HUES64 (cell line): Measurements from ENCODE around the gene TMPRSS12.
"Not testable (repeated sequence)": the region's sequence is repeated elsewhere in the genome, so short reads cannot be mapped to it uniquely, and the experiment has no call there.

Experiments used
- H3K27ac ChIP-seq: 2 replicates; pipeline ENCODE4 v1.7.0; 2013; ENCODE audit warnings: low read depth, low read length, inconsistent platforms
- H3K27me3 ChIP-seq: 2 replicates; pipeline ENCODE4 v1.6.1; 2013; ENCODE audit warnings: mild to moderate bottlenecking, low read length; ENCODE audit not compliant: insufficient read depth
- H3K36me3 ChIP-seq: 2 replicates; pipeline ENCODE4 v1.6.1; 2013; ENCODE audit warnings: mild to moderate bottlenecking, low read length; ENCODE audit not compliant: insufficient read depth
- H3K4me1 ChIP-seq: 2 replicates; pipeline ENCODE4 v1.6.1; 2013; ENCODE audit warnings: mild to moderate bottlenecking, low read length, moderate library complexity; ENCODE audit not compliant: insufficient read depth
- H3K4me3 ChIP-seq: 2 replicates; pipeline ENCODE4 v1.5.1; 2013; ENCODE audit warnings: mild to moderate bottlenecking, low read length, moderate library complexity
- H3K9ac ChIP-seq: 2 replicates; pipeline ENCODE4 v1.6.1; 2013; ENCODE audit warnings: mild to moderate bottlenecking, low read depth, low read length
- H3K9me3 ChIP-seq: 2 replicates; pipeline ENCODE4 v1.6.1; 2013; ENCODE audit warnings: low read depth, low read length; ENCODE audit not compliant: insufficient read depth
- WGBS: fragments of 150-250, 120-280 bp; methylation state at CpG from one replicate; pipeline ENCODE4 v1.1.7; 2013; ENCODE audit warnings: missing lambda C conversion rate; 5-methylcytosine and 5-hydroxymethylcytosine counted together

The TMPRSS12 gene

GRCh38 chr12:50927356-50927755 lies 84.6 kb downstream of the TMPRSS12 start:
- Histone ChIP-seq H3K9me3 (no peaks in the 10 kb centered on the region), H3K4me3 (no peak overlapping the region), H3K27me3 (no peaks in the 10 kb centered on the region), H3K27ac (no peak overlapping the region), H3K4me1 (peaks cover 37% of the 10 kb centered on the region), H3K9ac (no peak overlapping the region), H3K36me3 (no peaks in the 10 kb centered on the region)
- WGBS, result 96% methylated on average over 2 of the region's 2 CpGs

DNA sequence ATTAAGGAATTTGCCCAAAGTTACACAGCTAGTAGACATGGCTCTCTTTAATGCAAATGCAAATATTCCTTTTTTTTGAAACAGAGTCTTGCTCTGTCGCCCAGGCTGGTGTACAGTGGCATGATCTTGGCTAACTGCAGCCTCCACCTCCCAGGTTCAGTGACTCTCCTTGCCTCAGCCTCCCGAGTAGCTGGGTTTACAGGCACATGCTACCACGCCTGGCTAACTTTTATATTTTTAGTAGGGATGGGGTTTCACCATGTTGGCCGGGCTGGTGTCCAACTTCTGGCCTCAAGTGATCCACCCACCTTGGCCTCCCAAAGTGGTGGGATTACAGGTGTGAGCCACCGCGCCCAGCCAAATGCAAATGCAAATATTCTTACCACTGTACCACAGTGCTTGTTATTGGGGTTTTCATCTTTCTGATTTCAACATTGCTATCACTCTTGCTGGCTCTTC lies 85.1 kb downstream of the TMPRSS12 start:
- H3K36me3 ChIP-seq, result no peaks in the 10 kb centered on the region
- peaks cover 33% of the 10 kb centered on the region for H3K4me1 ChIP-seq
- WGBS, result 93% methylated on average over 6 of the region's 6 CpGs
- H3K27ac ChIP-seq, result no peak overlapping the region
- no peaks in the 10 kb centered on the region for H3K9me3 ChIP-seq
- H3K4me3 ChIP-seq, result no peak overlapping the region
- no peak overlapping the region; the same call in 1 of the 2 replicates for H3K9ac ChIP-seq
- H3K27me3 ChIP-seq, result no peaks in the 10 kb centered on the region

DNA sequence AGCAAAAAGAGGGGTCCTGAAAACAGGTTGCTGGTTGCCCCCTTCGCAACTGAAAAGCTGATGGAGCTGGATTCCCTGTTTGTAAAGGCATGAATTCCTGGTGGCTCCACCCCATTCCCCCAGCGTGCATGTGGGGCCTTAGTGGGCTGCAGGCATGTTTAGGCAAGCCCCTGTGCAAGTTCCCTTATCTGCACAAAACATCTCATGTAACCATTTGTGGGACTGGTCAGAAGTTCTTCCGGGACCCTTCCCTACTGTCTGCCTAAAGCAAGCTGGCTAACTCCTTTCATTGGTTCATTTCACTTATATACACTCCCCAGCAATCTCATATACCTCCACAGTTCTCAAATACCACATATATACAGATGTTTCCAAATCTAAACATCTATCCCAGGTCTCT lies 85.7 kb downstream of the TMPRSS12 start:
- peaks cover 27% of the 10 kb centered on the region for H3K4me1 ChIP-seq
- no peak overlapping the region for H3K27ac ChIP-seq
- WGBS, result 78% methylated on average over 3 of the region's 3 CpGs
- H3K27me3 ChIP-seq, result no peaks in the 10 kb centered on the region
- H3K4me3 ChIP-seq, result no peak overlapping the region
- H3K9ac ChIP-seq, result no peak overlapping the region; the same call in 1 of the 2 replicates
- H3K36me3 ChIP-seq, result no peaks in the 10 kb centered on the region
- H3K9me3 ChIP-seq, result no peaks in the 10 kb centered on the region

DNA sequence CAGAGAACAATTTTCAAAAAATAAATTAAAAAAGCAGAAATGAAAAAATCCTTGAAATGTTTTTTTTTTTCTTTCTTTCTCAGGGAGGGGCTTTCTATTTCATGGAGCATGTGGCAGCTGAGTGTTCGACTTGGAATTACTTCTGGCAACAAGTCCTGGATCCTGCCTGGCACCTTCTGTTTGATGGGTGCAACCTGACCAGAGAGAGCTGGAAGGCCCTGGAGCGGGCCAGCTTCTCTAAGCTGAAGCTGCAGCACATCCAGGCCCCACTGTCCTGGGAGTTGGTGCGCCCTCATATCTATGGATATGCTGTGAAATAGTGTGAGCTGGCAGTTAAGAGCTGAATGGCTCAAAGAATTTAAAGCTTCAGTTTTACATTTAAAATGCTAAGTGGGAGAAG lies 87.1 kb downstream of the TMPRSS12 start:
- no peaks in the 10 kb centered on the region for H3K9me3 ChIP-seq
- H3K4me1 ChIP-seq, result peaks cover 19% of the 10 kb centered on the region
- no peaks in the 10 kb centered on the region for H3K27me3 ChIP-seq
- no peak overlapping the region for H3K27ac ChIP-seq
- H3K4me3 ChIP-seq, result no peak overlapping the region
- H3K9ac ChIP-seq, result no peak overlapping the region
- 91% methylated on average over 3 of the region's 3 CpGs for WGBS
- no peaks in the 10 kb centered on the region for H3K36me3 ChIP-seq

- peaks cover 19% of the 10 kb centered on the region for H3K4me1 ChIP-seq
Observed at GRCh38 chr12:50930477-50930876, 87.8 kb downstream of the TMPRSS12 start.

DNA sequence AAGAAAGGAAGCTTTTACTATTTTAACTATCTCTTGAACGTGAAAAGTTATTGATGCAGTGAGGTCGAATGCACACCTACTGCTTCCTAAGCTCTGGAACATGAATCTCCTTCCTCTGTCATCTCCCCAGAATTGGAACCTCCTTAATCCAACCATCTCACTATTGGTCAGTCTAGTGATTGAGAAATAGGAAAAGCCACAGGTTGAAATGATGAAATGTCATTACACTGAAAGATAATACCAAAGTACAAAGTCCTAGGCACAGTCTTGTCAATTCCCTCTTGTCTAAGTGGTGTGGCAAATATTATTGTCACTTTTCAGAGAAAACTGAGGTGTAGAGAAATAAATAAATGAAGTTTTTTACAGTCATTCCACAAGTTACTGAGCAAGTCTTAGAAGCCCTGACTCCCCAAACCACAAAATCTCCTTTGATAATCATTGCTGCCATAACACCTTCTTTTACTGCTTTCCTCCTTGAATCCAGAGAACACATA lies 90.1 kb downstream of the TMPRSS12 start:
- Histone ChIP-seq H3K9me3 (peaks cover 6% of the 10 kb centered on the region; the same call in 1 of the 2 replicates), H3K4me1 (peaks cover 10% of the 10 kb centered on the region; the same call in 1 of the 2 replicates), H3K4me3 (no peak overlapping the region), H3K9ac (no peak overlapping the region), H3K27ac (no peak overlapping the region), H3K36me3 (no peaks in the 10 kb centered on the region), H3K27me3 (no peaks in the 10 kb centered on the region)
- 100% methylated on average over 2 of the region's 2 CpGs for WGBS

More at GRCh38 chr12:50930477-50930876, 87.8 kb downstream of the TMPRSS12 start:
- not testable (repeated sequence) for H3K36me3 ChIP-seq, H3K9me3 ChIP-seq, H3K4me3 ChIP-seq, H3K27me3 ChIP-seq, H3K27ac ChIP-seq, H3K9ac ChIP-seq
- WGBS, result 93% methylated on average over 12 of the region's 12 CpGs

DNA sequence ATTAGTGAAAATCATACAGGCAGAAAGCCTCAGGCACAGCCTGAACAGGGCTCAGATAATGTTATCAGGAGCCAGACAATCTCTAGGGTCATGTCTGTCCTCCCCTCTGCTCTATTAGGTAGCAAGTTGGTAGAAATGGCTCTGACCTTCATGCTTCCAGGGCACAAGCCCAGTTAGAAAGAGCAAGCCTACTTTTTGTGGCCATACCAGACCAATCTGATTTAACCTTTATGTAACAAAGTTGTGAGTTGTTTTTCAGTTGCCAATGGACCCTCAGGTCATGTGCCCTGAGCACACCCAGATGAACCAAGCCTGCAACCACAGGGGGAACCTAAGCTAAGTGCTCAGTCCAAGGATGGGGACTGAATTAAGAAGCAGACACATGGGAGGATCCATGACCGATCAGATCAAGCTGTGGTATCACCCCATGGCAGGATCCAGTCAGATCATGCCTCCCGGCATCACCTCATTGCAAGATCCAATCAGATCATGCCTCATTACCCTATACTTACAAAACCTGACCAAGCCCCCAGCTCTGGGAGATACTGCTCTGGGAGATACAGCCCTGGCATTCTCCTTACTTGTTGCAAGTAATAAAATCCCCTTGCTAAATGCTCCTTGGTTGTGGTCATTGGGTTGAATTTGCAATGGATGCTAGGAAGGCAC lies 90.9 kb downstream of the TMPRSS12 start:
- Histone ChIP-seq H3K9ac (no peak overlapping the region), H3K27me3 (no peaks in the 10 kb centered on the region), H3K36me3 (no peaks in the 10 kb centered on the region), H3K9me3 (peaks cover 6% of the 10 kb centered on the region; the same call in 1 of the 2 replicates), H3K27ac (no peak overlapping the region), H3K4me3 (no peak overlapping the region), H3K4me1 (peaks cover 10% of the 10 kb centered on the region; the same call in 1 of the 2 replicates)
- WGBS, result 88% methylated on average over 2 of the region's 2 CpGs

- Histone ChIP-seq H3K9ac (no peak overlapping the region), H3K9me3 (peaks cover 6% of the 10 kb centered on the region; the same call in 1 of the 2 replicates), H3K36me3 (no peaks in the 10 kb centered on the region), H3K4me3 (no peak overlapping the region), H3K27me3 (no peaks in the 10 kb centered on the region), H3K27ac (no peak overlapping the region), H3K4me1 (peaks cover 7% of the 10 kb centered on the region; the same call in 1 of the 2 replicates)
- 88% methylated on average over 3 of the region's 3 CpGs for WGBS
Observed at GRCh38 chr12:50934371-50934851, 91.7 kb downstream of the TMPRSS12 start.

DNA sequence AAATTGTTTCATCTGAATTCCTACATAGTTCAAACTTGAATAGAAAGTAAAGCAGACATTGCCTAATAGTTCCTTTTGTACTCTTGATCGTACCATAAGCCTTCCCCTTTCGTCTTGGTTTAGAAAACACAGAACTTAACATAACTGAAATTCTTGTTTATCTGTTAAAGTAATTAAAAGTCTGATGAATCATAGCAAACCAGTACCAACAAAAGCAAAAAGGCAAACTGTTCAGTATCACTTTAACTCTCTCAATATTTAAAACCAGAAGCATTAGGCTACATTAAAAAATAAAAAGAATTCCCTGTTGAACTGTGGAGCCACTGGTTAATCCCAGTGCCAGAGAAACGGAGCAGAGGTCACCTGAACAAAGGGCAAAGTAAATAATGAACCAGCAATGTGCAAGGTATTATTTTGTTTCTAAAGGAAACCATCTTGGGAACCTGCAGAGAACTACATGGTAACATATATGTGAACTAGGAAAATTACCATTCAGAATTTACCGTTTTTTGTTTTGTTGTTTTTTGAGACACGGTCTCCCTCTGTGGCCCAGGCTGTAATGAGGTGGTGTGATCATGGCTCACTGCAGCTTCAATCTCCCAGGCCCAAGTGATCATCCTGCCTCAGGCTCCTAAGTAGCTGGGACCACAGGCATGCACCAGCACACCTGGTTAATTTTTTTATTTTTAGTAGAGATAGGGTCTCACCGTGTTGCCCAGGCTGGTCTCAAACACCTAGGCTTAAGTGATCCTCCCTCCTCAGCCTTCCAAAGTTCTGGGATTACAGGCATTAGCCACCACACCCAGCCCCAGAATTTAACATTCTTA lies 92.5 kb downstream of the TMPRSS12 start:
- Histone ChIP-seq H3K4me1 (peaks cover 7% of the 10 kb centered on the region; the same call in 1 of the 2 replicates), H3K4me3 (no peak overlapping the region), H3K36me3 (no peaks in the 10 kb centered on the region), H3K27me3 (no peaks in the 10 kb centered on the region), H3K27ac (no peak overlapping the region), H3K9ac (no peak overlapping the region), H3K9me3 (peaks cover 6% of the 10 kb centered on the region; the same call in 1 of the 2 replicates)
- 91% methylated on average over 6 of the region's 6 CpGs for WGBS

DNA sequence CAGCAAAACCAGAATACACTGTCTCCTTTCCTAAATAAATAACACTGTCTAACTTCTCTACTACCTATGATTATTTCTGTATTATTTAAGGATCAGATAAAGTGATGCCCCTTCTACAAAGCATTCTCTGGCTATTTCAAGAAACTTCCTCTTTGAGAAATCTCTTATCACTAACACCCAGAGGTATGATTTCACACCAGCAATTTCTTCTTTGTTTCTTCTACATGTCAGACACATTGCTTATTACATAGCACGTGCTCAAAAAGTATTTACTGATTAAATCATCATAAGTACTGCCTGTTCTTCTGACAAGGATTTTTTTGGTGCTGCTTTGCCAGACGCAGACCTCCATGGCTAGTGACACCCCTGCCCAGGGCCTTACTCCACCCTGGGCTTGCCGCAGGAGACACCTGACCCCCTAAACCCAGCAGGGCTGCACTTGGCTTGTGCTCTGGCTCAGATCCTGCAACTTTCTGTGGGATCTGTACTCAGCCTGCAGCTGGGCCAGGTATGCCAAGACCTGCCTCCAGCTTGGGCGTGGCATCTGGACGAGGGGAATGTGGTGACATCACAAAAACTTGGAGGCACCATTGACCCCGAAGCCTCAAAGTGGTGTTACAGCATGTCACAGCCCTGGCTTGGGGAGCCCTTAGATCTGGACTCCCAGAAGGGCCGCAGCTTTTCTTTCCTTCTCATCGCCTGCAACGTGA lies 94.2 kb downstream of the TMPRSS12 start:
- H3K27ac ChIP-seq, result no peak overlapping the region
- no peaks in the 10 kb centered on the region for H3K36me3 ChIP-seq
- H3K9ac ChIP-seq, result no peak overlapping the region
- H3K4me1 ChIP-seq, result peaks cover 7% of the 10 kb centered on the region; the same call in 1 of the 2 replicates
- H3K4me3 ChIP-seq, result no peak overlapping the region
- 90% methylated on average over 9 of the region's 9 CpGs for WGBS
- H3K9me3 ChIP-seq, result peaks cover 6% of the 10 kb centered on the region; the same call in 1 of the 2 replicates
- no peaks in the 10 kb centered on the region for H3K27me3 ChIP-seq
